OCI-LY7 (cell line): Measurements from ENCODE around the gene FRA10AC1. TPM values are rescaled to one million over a fixed set of nuclear protein-coding genes. Genes with fewer than 3 reads are reported as not detected.

ENCODE experiments used
- BruUV-seq: library from RNA; stranded (reverse); fragments of 400-500 nt; replicated peaks from 2 replicates; lab custom pipeline; 2021; lab: Mats Ljungman, UMichigan
- CTCF ChIA-PET: fragments of 300-600 bp; sonication (Branson Sonifier 250); formaldehyde crosslinking; loops from one replicate; lab custom pipeline; 2022; ENCODE audit warnings: antibody characterized with exemption; ENCODE audit not compliant: unreplicated experiment; lab: Charles Lee
- POLR2A ChIA-PET: fragments of 300-600 bp; sonication (Branson Sonifier 250); formaldehyde crosslinking; loops from one replicate; lab custom pipeline; 2022; ENCODE audit warnings: antibody characterized with exemption; lab: Charles Lee
- DNase-seq: peaks from one replicate; pipeline ENCODE4 v3.0.0-alpha.2; 2015; ENCODE audit warnings: low spot score
- H2AFZ ChIP-seq: fragments of 200-600 bp; sonication (generic), shearing (Covaris generic); 2 replicates; pipeline ENCODE4 v1.6.1; 2014; ENCODE audit warnings: mild to moderate bottlenecking, antibody characterized with exemption, low read length, moderate library complexity
- H3K27ac ChIP-seq: fragments of 200-600 bp; sonication (generic); 2 replicates; pipeline ENCODE4 v1.5.1; 2014; ENCODE audit warnings: mixed run types, low read depth, mild to moderate bottlenecking, moderate library complexity, low read length, inconsistent platforms; ENCODE audit not compliant: poor library complexity, severe bottlenecking
- H3K36me3 ChIP-seq: fragments of 200-600 bp; sonication (generic); 2 replicates; pipeline ENCODE4 v1.6.1; 2014; ENCODE audit warnings: mild to moderate bottlenecking, antibody characterized with exemption, low read length, moderate library complexity, mixed read lengths; ENCODE audit not compliant: insufficient read depth
- H3K4me1 ChIP-seq: fragments of 200-600 bp; sonication (generic); 2 replicates; pipeline ENCODE4 v1.5.1; 2014; ENCODE audit warnings: mild to moderate bottlenecking, low read length; ENCODE audit not compliant: insufficient read depth, poor library complexity, severe bottlenecking
- H3K4me2 ChIP-seq: fragments of 200-600 bp; sonication (generic); 2 replicates; pipeline ENCODE4 v1.6.1; 2014; ENCODE audit warnings: mild to moderate bottlenecking, low read length
- H3K4me3 ChIP-seq: fragments of 200-600 bp; sonication (generic); 2 replicates; pipeline ENCODE4 v1.5.1; 2014; ENCODE audit warnings: mild to moderate bottlenecking, low read depth, low read length; ENCODE audit not compliant: poor library complexity, severe bottlenecking
- H3K79me2 ChIP-seq: fragments of 200-600 bp; sonication (generic); 2 replicates; pipeline ENCODE4 v1.6.1; 2016; ENCODE audit warnings: low read depth, mild to moderate bottlenecking, low read length, moderate library complexity, mixed read lengths; ENCODE audit not compliant: insufficient read depth
- H3K9me2 ChIP-seq: fragments of 200-600 bp; sonication (generic); 2 replicates; pipeline ENCODE4 v1.6.1; 2016; ENCODE audit warnings: mild to moderate bottlenecking, low read length, mixed read lengths; ENCODE audit not compliant: insufficient read depth
- H3K9me3 ChIP-seq: fragments of 200-600 bp; sonication (generic); 2 replicates; pipeline ENCODE4 v1.6.1; 2014; ENCODE audit warnings: mild to moderate bottlenecking, mixed run types, low read length, mixed read lengths
- H4K20me1 ChIP-seq: fragments of 200-600 bp; sonication (generic); 2 replicates; pipeline ENCODE4 v1.6.1; 2014; ENCODE audit warnings: mild to moderate bottlenecking, antibody characterized with exemption, low read length, moderate library complexity, mixed read lengths; ENCODE audit not compliant: insufficient read depth
- CTCF ChIP-seq: fragments of 200-600 bp; sonication (generic); conservative IDR thresholded peaks from 2 replicates; pipeline ENCODE4 v1.5.1; 2014; ENCODE audit warnings: mild to moderate bottlenecking, antibody characterized with exemption, low read length, moderate library complexity, mixed read lengths
- EZH2phosphoT487 ChIP-seq: fragments of 200-600 bp; sonication (generic); IDR thresholded peaks from 2 replicates; pipeline ENCODE4 v1.6.1; 2018; ENCODE audit warnings: low read depth, borderline replicate concordance, mild to moderate bottlenecking, mixed run types, antibody characterized with exemption, low read length, moderate library complexity, mixed read lengths
- intact Hi-C: fragments of 100-400 bp; cut with micrococcal nuclease; formaldehyde crosslinking; loops from one replicate; pipeline ENCODE4 v1.10.0; 2022; ENCODE audit not compliant: unreplicated experiment
- total RNA-seq, 2 experiments: library from RNA; depleted of rRNA in 1 of 2; stranded (reverse); fragments of >200 nt in 1 of 2; shearing (Covaris generic) in 1 of 2; gene quantifications; 2 replicates each; pipeline ENCODE4 v1.2.3, GENCODE V29; 2014 to 2022

The FRA10AC1 gene
- total RNA-seq, 2 experiments from 2014 or later = 11.9 to 30.2 TPM

- H3K9me3 ChIP-seq = no peaks in the 10 kb centered on the region
- intact Hi-C loops = no loop called here
- no peak overlapping the region for H3K4me3 ChIP-seq
- H3K9me2 ChIP-seq = no peaks in the 10 kb centered on the region
- TF ChIP-seq CTCF (no peak), EZH2phosphoT487 (no peak)
- no TSS peak for BruUV-seq
- no peak for DNase-seq
- no peak overlapping the region for H2AFZ ChIP-seq
- peaks cover 3% of the 10 kb centered on the region for H3K4me1 ChIP-seq
- H3K79me2 ChIP-seq = no peaks in the 10 kb centered on the region
- ChIA-PET POLR2A (interaction anchor here (0.6 to 1.6 kb wide), 2 partner anchors 26 to 778 kb away, joined by 3 to 4 read pairs; no protein-coding TSS in a partner anchor), CTCF (interaction anchor here (1.0 kb wide), 1 partner anchor 10 kb away, joined by 3 read pairs; no protein-coding TSS in a partner anchor)
- H4K20me1 ChIP-seq = no peaks in the 10 kb centered on the region
- no peak overlapping the region for H3K4me2 ChIP-seq
- H3K27ac ChIP-seq = no peak overlapping the region
- no peaks in the 10 kb centered on the region for H3K36me3 ChIP-seq
These were observed 10.2 kb upstream of the FRA10AC1 start for GRCh38 chr10:93712593-93712992.

GRCh38 chr10:93711891-93712290 lies 9.5 kb upstream of the FRA10AC1 start:
- Histone ChIP-seq H3K79me2 (no peaks in the 10 kb centered on the region), H3K9me2 (no peaks in the 10 kb centered on the region), H2AFZ (no peak overlapping the region), H3K4me3 (no peak overlapping the region), H3K4me1 (peaks cover 3% of the 10 kb centered on the region), H4K20me1 (no peaks in the 10 kb centered on the region), H3K4me2 (no peak overlapping the region), H3K36me3 (no peaks in the 10 kb centered on the region), H3K27ac (no peak overlapping the region), H3K9me3 (no peaks in the 10 kb centered on the region)
- DNase-seq = no peak
- intact Hi-C loops = no loop called here
- BruUV-seq = no TSS peak
- ChIA-PET CTCF (interaction anchor here (1.0 kb wide), 1 partner anchor 9 kb away, joined by 3 read pairs; no protein-coding TSS in a partner anchor), POLR2A (interaction anchor here (1.6 kb wide), 1 partner anchor 25 kb away, joined by 4 read pairs; no protein-coding TSS in a partner anchor)
- TF ChIP-seq EZH2phosphoT487 (no peak), CTCF (no peak)

- ChIA-PET POLR2A (no interaction called here), CTCF (no interaction called here)
- Histone ChIP-seq H3K4me1 (peaks cover 3% of the 10 kb centered on the region), H3K36me3 (no peaks in the 10 kb centered on the region), H3K27ac (no peak overlapping the region), H3K4me2 (no peak overlapping the region), H3K4me3 (no peak overlapping the region), H3K79me2 (no peaks in the 10 kb centered on the region), H4K20me1 (no peaks in the 10 kb centered on the region), H3K9me3 (no peaks in the 10 kb centered on the region), H3K9me2 (no peaks in the 10 kb centered on the region), H2AFZ (no peak overlapping the region)
- DNase-seq = no peak
- BruUV-seq = no TSS peak
- intact Hi-C loops = no loop called here
- TF ChIP-seq EZH2phosphoT487 = no peak
- no peak for TF ChIP-seq CTCF
These were observed 8.0 kb upstream of the FRA10AC1 start for GRCh38 chr10:93710333-93710909.
